Breast epithelium (tissue), 4 donors: Measurements from ENCODE around the gene TNIP1. TPM values are rescaled to one million over a fixed set of nuclear protein-coding genes. Genes with fewer than 3 reads are reported as not detected.

Source experiments
- DNase-seq, 2 donors: peaks; one replicate each; pipeline ENCODE4 v3.0.0-alpha.2; 2019; ENCODE audit warnings: low spot score in 2 of 2
- H3K27ac ChIP-seq, 2 donors: fragments of 200-600 bp; sonication (generic) in 1 of 2; one replicate each; pipeline ENCODE4 v1.5.1; 2016 to 2019; ENCODE audit warnings: mild to moderate bottlenecking in 1 of 2
- H3K27me3 ChIP-seq, 2 donors: fragments of 200-600 bp; sonication (generic) in 1 of 2; one replicate each; pipeline versions ENCODE4 v1.5.1 to v1.6.0; 2017 to 2019; ENCODE audit warnings: control low read depth in 1 of 2, mild to moderate bottlenecking in 1 of 2
- H3K36me3 ChIP-seq: fragments of 200-600 bp; one replicate; pipeline ENCODE4 v1.5.1; 2019
- H3K4me1 ChIP-seq, 2 donors: fragments of 200-600 bp; sonication (generic); one replicate each; pipeline ENCODE4 v1.5.1; 2016 to 2019; ENCODE audit warnings: control low read depth in 1 of 2
- H3K4me3 ChIP-seq, 3 donors: fragments of 200-600 bp; sonication (generic); 1 replicate in 2 of 3; 2 replicates in 1 of 3; pipeline ENCODE4 v1.5.1; 2016 to 2019; ENCODE audit warnings: mild to moderate bottlenecking in 3 of 3, moderate library complexity in 2 of 3
- H3K9me3 ChIP-seq, 2 donors: fragments of 200-600 bp; sonication (generic) in 1 of 2; one replicate each; pipeline ENCODE4 v1.5.1; 2016 to 2019; ENCODE audit warnings: control low read depth in 1 of 2
- POLR2A ChIP-seq: fragments of 450-650 bp; IDR thresholded peaks from one replicate; pipeline ENCODE4 v1.6.1; 2016; ENCODE audit warnings: antibody characterized with exemption, mild to moderate bottlenecking, moderate library complexity
- POLR2AphosphoS5 ChIP-seq, 3 donors: sonication (generic); formaldehyde crosslinking; IDR thresholded peaks; one replicate each; pipeline ENCODE4 v1.6.1; 2017; ENCODE audit warnings: antibody characterized with exemption in 3 of 3
- intact Hi-C: fragments of 100-400 bp; cut with DNase I; formaldehyde crosslinking; loops from one replicate; pipeline ENCODE4 v1.15.1; 2023; ENCODE audit warnings: low total_unique reads
- total RNA-seq, 3 donors: library from RNA; depleted of rRNA; stranded (reverse); fragments of >200 nt; gene quantifications; one replicate each; pipeline ENCODE4 v1.1.0, GENCODE V29; 2016
- TF ChIP-seq, protein P1 (sequence below), 3 donors: fragments of 450-650 bp; IDR thresholded peaks; one replicate each; pipeline ENCODE4 v1.5.1; 2016 to 2017; ENCODE audit warnings: antibody characterized with exemption in 3 of 3, mild to moderate bottlenecking in 3 of 3, moderate library complexity in 3 of 3

Gene TNIP1
- total RNA-seq, 3 donors from 2014 or later: 65.3 to 221 (median 91.8) TPM

DNA sequence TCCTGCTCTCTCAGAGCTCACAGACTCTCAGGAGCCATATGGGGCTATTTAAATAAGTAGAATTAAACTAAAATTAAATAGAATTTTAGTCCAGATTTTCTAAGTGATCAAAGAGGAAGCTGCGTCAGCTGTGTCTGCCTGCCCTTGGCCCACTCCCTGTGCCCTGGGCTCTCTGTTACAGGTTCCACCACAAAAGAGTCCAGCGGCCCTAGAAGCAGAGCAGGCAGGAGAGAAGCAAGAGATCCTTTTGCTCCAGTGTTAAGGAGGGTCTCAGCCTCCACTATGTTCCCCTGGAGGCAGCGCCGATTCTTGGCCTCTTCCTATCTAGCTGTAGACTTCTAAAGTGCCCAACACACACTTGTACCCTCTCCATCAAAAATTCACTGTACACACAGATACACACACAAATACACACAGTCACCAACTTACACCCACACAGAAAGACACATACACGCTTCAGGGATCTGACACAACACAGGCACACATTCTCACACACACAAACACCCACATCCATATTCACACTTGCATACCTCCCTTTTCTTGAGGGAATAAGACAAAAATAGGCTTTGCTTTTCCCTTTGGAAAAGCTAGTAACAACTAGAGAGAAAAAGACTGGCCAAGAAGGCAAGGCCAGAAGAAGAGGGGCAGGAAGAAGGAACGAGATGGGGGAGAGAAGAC lies 5.5 kb upstream of the TNIP1 start:
- no peak for DNase-seq
- TF ChIP-seq POLR2A (no peak), POLR2AphosphoS5 (IDR thresholded peaks at IDR 0.05) (no peak)
- TF ChIP-seq, protein P1, sequence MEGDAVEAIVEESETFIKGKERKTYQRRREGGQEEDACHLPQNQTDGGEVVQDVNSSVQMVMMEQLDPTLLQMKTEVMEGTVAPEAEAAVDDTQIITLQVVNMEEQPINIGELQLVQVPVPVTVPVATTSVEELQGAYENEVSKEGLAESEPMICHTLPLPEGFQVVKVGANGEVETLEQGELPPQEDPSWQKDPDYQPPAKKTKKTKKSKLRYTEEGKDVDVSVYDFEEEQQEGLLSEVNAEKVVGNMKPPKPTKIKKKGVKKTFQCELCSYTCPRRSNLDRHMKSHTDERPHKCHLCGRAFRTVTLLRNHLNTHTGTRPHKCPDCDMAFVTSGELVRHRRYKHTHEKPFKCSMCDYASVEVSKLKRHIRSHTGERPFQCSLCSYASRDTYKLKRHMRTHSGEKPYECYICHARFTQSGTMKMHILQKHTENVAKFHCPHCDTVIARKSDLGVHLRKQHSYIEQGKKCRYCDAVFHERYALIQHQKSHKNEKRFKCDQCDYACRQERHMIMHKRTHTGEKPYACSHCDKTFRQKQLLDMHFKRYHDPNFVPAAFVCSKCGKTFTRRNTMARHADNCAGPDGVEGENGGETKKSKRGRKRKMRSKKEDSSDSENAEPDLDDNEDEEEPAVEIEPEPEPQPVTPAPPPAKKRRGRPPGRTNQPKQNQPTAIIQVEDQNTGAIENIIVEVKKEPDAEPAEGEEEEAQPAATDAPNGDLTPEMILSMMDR (IDR thresholded peaks at IDR 0.05): no peak
- Histone ChIP-seq H3K27me3 (no peaks in the 10 kb centered on the region), H3K4me1 (peaks cover 0 to 16% of the 10 kb centered on the region in 2 donors), H3K9me3 (no peaks in the 10 kb centered on the region), H3K27ac (peak overlapping the region; percentile 81 to 90), H3K4me3 (no peak overlapping the region), H3K36me3 (no peaks in the 10 kb centered on the region)
- intact Hi-C loops: no loop called here

DNA sequence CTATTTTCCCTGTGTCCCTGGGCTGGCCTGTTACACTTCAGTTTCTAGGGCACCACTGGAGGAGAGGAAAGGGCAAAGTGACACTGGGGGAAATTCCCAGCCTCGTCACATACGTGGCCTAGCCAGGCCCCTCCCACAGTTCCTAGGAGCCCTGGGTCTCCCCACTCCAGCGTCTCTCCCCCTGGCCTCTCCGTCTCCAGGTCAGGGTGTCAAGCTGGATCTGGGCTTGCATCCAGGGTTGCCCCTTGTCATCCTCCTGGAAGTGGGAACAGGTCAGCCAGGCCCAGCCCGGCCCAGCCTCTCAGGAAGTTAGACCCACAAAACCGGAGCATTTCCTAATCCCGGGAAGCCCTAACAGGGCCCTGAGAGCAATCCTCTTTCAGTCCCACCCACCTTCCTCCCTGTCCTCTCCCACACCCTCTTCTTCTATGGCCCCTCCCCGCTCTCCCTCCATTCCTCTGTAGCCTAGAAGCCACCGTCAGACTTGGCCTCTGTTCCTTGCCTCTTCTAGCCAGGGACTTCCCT lies 4.7 kb upstream of the TNIP1 start:
- TF ChIP-seq POLR2A: no peak
- peak in 1 of 3 donors; percentile 9 for TF ChIP-seq POLR2AphosphoS5 (IDR thresholded peaks at IDR 0.05)
- intact Hi-C loops: no loop called here
- Histone ChIP-seq H3K4me3 (peak overlapping the region in 1 of 3 donors; percentile 30), H3K4me1 (peaks cover 0 to 16% of the 10 kb centered on the region in 2 donors), H3K36me3 (no peaks in the 10 kb centered on the region), H3K27me3 (no peaks in the 10 kb centered on the region), H3K9me3 (no peaks in the 10 kb centered on the region), H3K27ac (peak overlapping the region; percentile 81 to 90)
- peak in 1 of 2 donors; percentile 51 for DNase-seq

DNA sequence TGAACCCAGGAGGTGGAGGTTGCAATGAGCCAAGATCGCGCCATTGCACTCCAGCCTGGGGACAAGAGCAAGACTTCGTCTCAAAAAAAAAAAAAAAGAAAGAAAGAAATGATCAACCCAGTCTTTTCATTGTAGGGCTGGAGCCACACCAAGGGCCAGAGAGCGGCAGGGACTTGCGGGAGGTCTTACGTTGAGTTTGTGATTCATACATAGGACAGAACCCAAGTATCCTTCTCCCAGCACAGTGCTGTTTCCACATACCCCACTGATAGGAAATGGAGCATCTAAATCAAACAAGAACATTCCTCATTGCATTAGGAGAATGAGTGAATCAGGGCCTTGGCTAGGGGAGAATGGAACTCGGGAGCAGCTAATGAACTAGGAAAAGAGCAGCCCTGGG lies 3.5 kb upstream of the TNIP1 start:
- Histone ChIP-seq H3K4me3 (no peak overlapping the region), H3K36me3 (no peaks in the 10 kb centered on the region), H3K4me1 (peaks cover 0 to 24% of the 10 kb centered on the region in 2 donors), H3K27ac (peak overlapping the region; percentile 81 to 90), H3K9me3 (no peaks in the 10 kb centered on the region), H3K27me3 (no peaks in the 10 kb centered on the region)
- no peak for DNase-seq
- intact Hi-C loops: no loop called here
- TF ChIP-seq, protein P1 (IDR thresholded peaks at IDR 0.05): no peak
- no peak for TF ChIP-seq POLR2AphosphoS5 (IDR thresholded peaks at IDR 0.05)
- TF ChIP-seq POLR2A: no peak

DNA sequence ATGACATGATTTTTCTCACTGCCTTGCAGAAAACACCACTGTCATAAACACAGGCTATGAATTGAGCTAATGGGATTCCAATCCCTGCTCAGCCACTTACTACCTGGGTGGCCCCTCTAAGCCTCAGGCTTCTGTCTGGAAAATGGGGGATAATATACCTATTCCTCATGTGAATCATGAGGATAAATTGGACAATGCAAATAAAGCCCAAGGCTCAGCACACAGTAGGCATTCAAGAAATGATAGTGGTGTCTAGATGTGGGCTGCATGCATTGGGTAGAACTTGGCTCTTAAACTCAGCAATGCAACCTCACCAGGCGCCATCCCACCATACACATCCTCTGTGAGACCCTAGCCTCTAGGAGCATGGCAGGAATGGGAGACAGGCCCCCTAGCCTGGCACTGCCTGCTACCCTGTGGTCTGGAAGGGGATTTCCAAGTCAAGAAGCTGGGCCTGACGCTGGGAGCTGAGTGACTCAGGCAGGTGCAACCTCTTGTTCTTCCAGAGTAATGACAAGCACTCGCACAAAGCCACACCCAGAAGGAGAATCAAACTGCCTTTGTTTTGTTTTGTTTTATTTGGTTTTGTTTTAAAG lies 2.3 kb upstream of the TNIP1 start:
- intact Hi-C loops: no loop called here
- peak overlapping the region; percentile 7 to 99 for H3K27ac ChIP-seq
- DNase-seq: no peak
- TF ChIP-seq POLR2AphosphoS5 (IDR thresholded peaks at IDR 0.05) (no peak), POLR2A (no peak)
- TF ChIP-seq, protein P1 (IDR thresholded peaks at IDR 0.05): no peak
- H3K4me1 ChIP-seq: peaks cover 0 to 30% of the 10 kb centered on the region in 2 donors
- H3K4me3 ChIP-seq: no peak overlapping the region
- H3K27me3 ChIP-seq: no peaks in the 10 kb centered on the region
- no peaks in the 10 kb centered on the region for H3K9me3 ChIP-seq
- no peaks in the 10 kb centered on the region for H3K36me3 ChIP-seq

DNA sequence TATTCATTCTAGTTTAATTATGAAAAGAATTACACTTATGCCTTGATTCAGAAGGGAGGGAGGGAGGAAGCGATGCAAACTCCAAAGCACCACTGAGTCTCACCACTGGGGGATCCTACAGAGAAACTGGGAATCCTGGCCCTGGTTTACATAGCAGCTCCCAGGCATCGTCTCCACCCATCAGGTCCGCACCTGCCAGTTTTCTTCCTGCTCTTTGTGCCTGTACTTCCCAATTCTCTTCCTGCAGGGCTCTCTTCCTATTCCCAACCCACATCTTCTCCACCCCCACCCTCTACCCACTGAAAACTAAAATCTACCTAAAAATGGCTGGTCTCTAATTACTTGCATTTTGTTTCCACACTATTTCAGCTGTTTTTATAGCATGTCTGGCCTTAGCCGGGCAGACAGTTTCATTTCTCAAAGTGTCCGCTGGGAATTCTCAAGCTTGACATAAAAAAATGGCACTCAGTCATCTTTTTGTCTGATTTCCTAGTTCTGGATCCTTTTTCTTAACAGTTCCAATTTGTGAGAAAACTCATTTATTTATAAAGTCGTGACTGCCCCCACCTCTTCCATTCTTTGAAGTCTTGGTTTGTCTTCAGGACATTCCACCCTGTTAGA lies 1.6 kb upstream of the TNIP1 start:
- TF ChIP-seq POLR2A: no peak
- TF ChIP-seq, protein P1 (IDR thresholded peaks at IDR 0.05): peak; percentile 7 to 25 (median 25)
- TF ChIP-seq POLR2AphosphoS5 (IDR thresholded peaks at IDR 0.05): no peak
- H3K4me3 ChIP-seq: peak overlapping the region in 2 of 3 donors; percentile 90 to 96

More for the DNA sequence above, 1.6 kb upstream of the TNIP1 start:
- Histone ChIP-seq H3K27me3 (no peaks in the 10 kb centered on the region), H3K9me3 (no peaks in the 10 kb centered on the region), H3K36me3 (no peaks in the 10 kb centered on the region), H3K27ac (peak overlapping the region; percentile 64 to 99), H3K4me1 (peaks cover 0 to 30% of the 10 kb centered on the region in 2 donors)
- DNase-seq: no peak
- intact Hi-C loops: no loop called here
